GM23338 (cell line): ENCODE results near the gene PACS2. TPM values are rescaled to one million over a fixed set of nuclear protein-coding genes. Genes with fewer than 3 reads are reported as not detected.

Experiments
- ATAC-seq: fragments of 200-7000 bp; cut with Tn5 transposase; 3 replicates; pipeline ENCODE4 v1.9.1; 2020
- DNase-seq: peaks from one replicate; pipeline ENCODE4 v3.0.0-alpha.2; 2015; ENCODE audit warnings: low spot score
- H2AFZ ChIP-seq: fragments of 200-600 bp; sonication (generic); 2 replicates; pipeline ENCODE4 v1.8.0; 2016; ENCODE audit warnings: antibody characterized with exemption, mild to moderate bottlenecking, moderate library complexity
- H3F3A ChIP-seq: fragments of 200-600 bp; sonication (generic); replicated peaks from 2 replicates; pipeline ENCODE4 v1.8.0; 2017; ENCODE audit warnings: antibody characterized with exemption, mixed run types, low read depth
- H3K27ac ChIP-seq: fragments of 200-600 bp; sonication (generic); 2 replicates; pipeline ENCODE4 v1.6.1; 2016; ENCODE audit warnings: low read depth
- H3K27me3 ChIP-seq: fragments of 200-600 bp; sonication (generic); 2 replicates; pipeline ENCODE4 v1.8.0; 2016; ENCODE audit warnings: mild to moderate bottlenecking, mixed run types, moderate library complexity; ENCODE audit not compliant: insufficient read depth
- H3K36me3 ChIP-seq: fragments of 200-600 bp; sonication (generic); 2 replicates; pipeline ENCODE4 v1.8.0; 2016; ENCODE audit warnings: mild to moderate bottlenecking; ENCODE audit not compliant: insufficient read depth
- H3K4me1 ChIP-seq: fragments of 200-600 bp; sonication (generic); 2 replicates; pipeline ENCODE4 v1.8.0; 2016; ENCODE audit warnings: mild to moderate bottlenecking, moderate library complexity; ENCODE audit not compliant: insufficient read depth
- H3K4me2 ChIP-seq: fragments of 200-600 bp; sonication (generic); 2 replicates; pipeline ENCODE4 v1.7.1; 2017; ENCODE audit warnings: mixed run types
- H3K4me3 ChIP-seq: fragments of 200-600 bp; sonication (generic); 2 replicates; pipeline ENCODE4 v1.6.1; 2016; ENCODE audit warnings: mixed run types
- H3K79me2 ChIP-seq: fragments of 200-600 bp; sonication (generic); replicated peaks from 2 replicates; pipeline ENCODE4 v1.8.0; 2017; ENCODE audit warnings: mild to moderate bottlenecking; ENCODE audit not compliant: insufficient read depth
- H3K9me2 ChIP-seq: fragments of 200-600 bp; sonication (generic); 2 replicates; pipeline ENCODE4 v1.8.0; 2017; ENCODE audit not compliant: insufficient read depth
- H4K20me1 ChIP-seq: fragments of 200-600 bp; sonication (generic); replicated peaks from 2 replicates; pipeline ENCODE4 v1.8.0; 2017; ENCODE audit warnings: mild to moderate bottlenecking; ENCODE audit not compliant: insufficient read depth
- H3K27ac Mint-ChIP-seq: 2 replicates; pipeline ENCODE4 v1.8.0; 2020; ENCODE audit warnings: inconsistent platforms, mild to moderate bottlenecking, moderate library complexity, mixed read lengths
- H3K27me3 Mint-ChIP-seq: 3 replicates; pipeline ENCODE4 v1.8.0; 2022; ENCODE audit warnings: low read depth, mild to moderate bottlenecking, moderate library complexity, mixed read lengths, inconsistent platforms; ENCODE audit not compliant: insufficient read depth, poor library complexity
- H3K36me3 Mint-ChIP-seq: 3 replicates; pipeline ENCODE4 v1.8.0; 2021; ENCODE audit warnings: low read depth, mild to moderate bottlenecking, inconsistent platforms, moderate library complexity, mixed read lengths
- H3K4me1 Mint-ChIP-seq: 3 replicates; pipeline ENCODE4 v1.8.0; 2020; ENCODE audit warnings: mild to moderate bottlenecking, inconsistent platforms, mixed read lengths
- H3K4me3 Mint-ChIP-seq: 3 replicates; pipeline ENCODE4 v1.8.0; 2021; ENCODE audit warnings: moderate library complexity, mild to moderate bottlenecking, inconsistent platforms, mixed read lengths
- H3K9me3 Mint-ChIP-seq: 3 replicates; pipeline ENCODE4 v1.8.0; 2020; ENCODE audit warnings: moderate library complexity, mild to moderate bottlenecking, inconsistent platforms, mixed read lengths
- CREB1 ChIP-seq: fragments of 250-450 bp; sonication (Bioruptor Pico); IDR thresholded peaks from 2 replicates; pipeline ENCODE4 v1.5.0; 2020; ENCODE audit warnings: low read depth, mild to moderate bottlenecking, moderate library complexity
- ETS1 ChIP-seq: IDR thresholded peaks from 2 replicates; pipeline ENCODE4 v1.6.1; 2016; ENCODE audit warnings: antibody characterized with exemption
- EZH2 ChIP-seq: fragments of 200-600 bp; sonication (generic); IDR thresholded peaks from one replicate; pipeline ENCODE4 v1.8.0; 2017; ENCODE audit warnings: antibody characterized with exemption, mild to moderate bottlenecking, low read depth; ENCODE audit not compliant: unreplicated experiment
- EZH2phosphoT487 ChIP-seq: fragments of 200-600 bp; sonication (generic); IDR thresholded peaks from one replicate; pipeline ENCODE4 v1.8.1; 2018; ENCODE audit warnings: antibody characterized with exemption; ENCODE audit not compliant: unreplicated experiment
- JUNB ChIP-seq: IDR thresholded peaks from one replicate; pipeline ENCODE4 v1.6.1; 2016; ENCODE audit warnings: antibody characterized with exemption; ENCODE audit not compliant: unreplicated experiment
- NANOG ChIP-seq: IDR thresholded peaks from 2 replicates; pipeline ENCODE4 v1.6.1; 2016; ENCODE audit warnings: antibody characterized with exemption, borderline replicate concordance
- POLR2AphosphoS5 ChIP-seq: IDR thresholded peaks from 2 replicates; pipeline ENCODE4 v1.6.1; 2016; ENCODE audit warnings: antibody characterized with exemption, low read depth
- REST ChIP-seq: IDR thresholded peaks from one replicate; pipeline ENCODE4 v1.6.1; 2018; ENCODE audit warnings: antibody characterized with exemption; ENCODE audit not compliant: unreplicated experiment
- STAT1 ChIP-seq: IDR thresholded peaks from one replicate; pipeline ENCODE4 v1.6.1; 2016; ENCODE audit warnings: antibody characterized with exemption; ENCODE audit not compliant: unreplicated experiment
- ZNF114 ChIP-seq: fragments of 250-450 bp; sonication (Bioruptor Pico); IDR thresholded peaks from 2 replicates; pipeline ENCODE4 v1.5.0; 2020; ENCODE audit warnings: mild to moderate bottlenecking, moderate library complexity
- ZNF331 ChIP-seq: fragments of 250-450 bp; sonication (Bioruptor Pico); IDR thresholded peaks from 2 replicates; pipeline ENCODE4 v1.5.0; 2020; ENCODE audit warnings: low read depth, mild to moderate bottlenecking, moderate library complexity
- ZNF462 ChIP-seq: fragments of 250-450 bp; sonication (Bioruptor Pico); IDR thresholded peaks from 2 replicates; pipeline ENCODE4 v1.5.0; 2020; ENCODE audit warnings: mild to moderate bottlenecking, moderate library complexity
- polyA plus RNA-seq: library from polyadenylated mRNA; unstranded; fragments of >200 nt; fragmentation: Nextera tagmentation; extraction: Ambion mirVana; gene quantifications from 2 replicates; pipeline ENCODE4 v1.2.1, GENCODE V29; 2016
- total RNA-seq: library from RNA; depleted of rRNA; stranded (reverse); fragments of >200 nt; shearing (Covaris generic); gene quantifications from 2 replicates; pipeline ENCODE4 v1.2.3, GENCODE V29; 2014
- TF ChIP-seq, protein P1 (sequence below), 2 experiments: fragments of 200-600 bp in 1 of 2; sonication (generic) in 1 of 2; conservative IDR thresholded peaks; 2 replicates each; pipeline versions ENCODE4 v1.5.1 to v1.6.1; 2016 to 2017; ENCODE audit warnings: antibody characterized with exemption in 2 of 2, low read depth in 2 of 2, mild to moderate bottlenecking in 2 of 2, moderate library complexity in 1 of 2

PACS2 gene
- total and polyA plus RNA-seq, 2 experiments from 2014 or later: 22.5 to 79.0 TPM

GRCh38 chr14:105442125-105442524, 127.6 kb downstream of the PACS2 start:
- Histone ChIP-seq H3K27ac (no peak overlapping the region), H3K79me2 (peaks cover 22% of the 10 kb centered on the region), H3K4me3 (no peak overlapping the region), H2AFZ (no peak overlapping the region), H3K4me2 (no peak overlapping the region), H3K4me1 (no peaks in the 10 kb centered on the region), H3K36me3 (no peaks in the 10 kb centered on the region), H4K20me1 (peaks cover 13% of the 10 kb centered on the region), H3K27me3 (no peaks in the 10 kb centered on the region), H3K9me2 (no peaks in the 10 kb centered on the region), H3F3A (no peaks in the 10 kb centered on the region)
- TF ChIP-seq, protein P1, sequence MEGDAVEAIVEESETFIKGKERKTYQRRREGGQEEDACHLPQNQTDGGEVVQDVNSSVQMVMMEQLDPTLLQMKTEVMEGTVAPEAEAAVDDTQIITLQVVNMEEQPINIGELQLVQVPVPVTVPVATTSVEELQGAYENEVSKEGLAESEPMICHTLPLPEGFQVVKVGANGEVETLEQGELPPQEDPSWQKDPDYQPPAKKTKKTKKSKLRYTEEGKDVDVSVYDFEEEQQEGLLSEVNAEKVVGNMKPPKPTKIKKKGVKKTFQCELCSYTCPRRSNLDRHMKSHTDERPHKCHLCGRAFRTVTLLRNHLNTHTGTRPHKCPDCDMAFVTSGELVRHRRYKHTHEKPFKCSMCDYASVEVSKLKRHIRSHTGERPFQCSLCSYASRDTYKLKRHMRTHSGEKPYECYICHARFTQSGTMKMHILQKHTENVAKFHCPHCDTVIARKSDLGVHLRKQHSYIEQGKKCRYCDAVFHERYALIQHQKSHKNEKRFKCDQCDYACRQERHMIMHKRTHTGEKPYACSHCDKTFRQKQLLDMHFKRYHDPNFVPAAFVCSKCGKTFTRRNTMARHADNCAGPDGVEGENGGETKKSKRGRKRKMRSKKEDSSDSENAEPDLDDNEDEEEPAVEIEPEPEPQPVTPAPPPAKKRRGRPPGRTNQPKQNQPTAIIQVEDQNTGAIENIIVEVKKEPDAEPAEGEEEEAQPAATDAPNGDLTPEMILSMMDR (conservative IDR thresholded peaks at IDR 0.05; ENCODE audit: low read depth in 2 of 2): no peak
- no peak for TF ChIP-seq EZH2phosphoT487
- no peak for TF ChIP-seq EZH2
- TF ChIP-seq STAT1: no peak
- no peak for TF ChIP-seq NANOG
- no peak for TF ChIP-seq POLR2AphosphoS5
- no peak for TF ChIP-seq JUNB
- TF ChIP-seq REST: no peak
- no peak for TF ChIP-seq ZNF462 (CRISPR knock-in tag)
- TF ChIP-seq ZNF114 (CRISPR knock-in tag): no peak
- TF ChIP-seq ETS1: no peak
- TF ChIP-seq CREB1 (CRISPR knock-in tag): no peak
- TF ChIP-seq ZNF331 (CRISPR knock-in tag): no peak
- H3K27me3 Mint-ChIP-seq: peaks cover 7% of the 10 kb centered on the region
- peaks cover 17% of the 10 kb centered on the region for H3K36me3 Mint-ChIP-seq
- no peak for DNase-seq
- no peak overlapping the region for H3K4me3 Mint-ChIP-seq
- H3K27ac Mint-ChIP-seq: no peak overlapping the region
- no peaks in the 10 kb centered on the region for H3K9me3 Mint-ChIP-seq
- H3K4me1 Mint-ChIP-seq: peaks cover 3% of the 10 kb centered on the region; the same call in 1 of the 3 replicates
- ATAC-seq: no peak
